GM23248 (cell line): ENCODE results near the gene ACVR1. TPM values are rescaled to one million over a fixed set of nuclear protein-coding genes. Genes with fewer than 3 reads are reported as not detected.

Source experiments
- DNase-seq: peaks from one replicate; pipeline ENCODE4 v3.0.0-alpha.2; 2015
- H2AFZ ChIP-seq: fragments of 200-600 bp; sonication (generic); 2 replicates; pipeline ENCODE4 v1.6.1; 2016; ENCODE audit warnings: antibody characterized with exemption
- H3F3A ChIP-seq: fragments of 200-600 bp; sonication (generic); 2 replicates; pipeline ENCODE4 v1.6.1; 2016; ENCODE audit warnings: mild to moderate bottlenecking, antibody characterized with exemption, mixed run types; ENCODE audit not compliant: insufficient read depth
- H3K27ac ChIP-seq: fragments of 200-600 bp; sonication (generic); 2 replicates; pipeline ENCODE4 v1.5.1; 2016; ENCODE audit warnings: mild to moderate bottlenecking
- H3K27me3 ChIP-seq: fragments of 200-600 bp; sonication (generic); replicated peaks from 2 replicates; pipeline ENCODE4 v1.6.1; 2016; ENCODE audit warnings: mild to moderate bottlenecking; ENCODE audit not compliant: insufficient read depth
- H3K36me3 ChIP-seq: fragments of 200-600 bp; sonication (generic); 2 replicates; pipeline ENCODE4 v1.6.1; 2016; ENCODE audit warnings: low read depth, mild to moderate bottlenecking
- H3K4me1 ChIP-seq: fragments of 200-600 bp; sonication (generic); 2 replicates; pipeline ENCODE4 v1.6.1; 2016; ENCODE audit warnings: mild to moderate bottlenecking; ENCODE audit not compliant: insufficient read depth
- H3K4me2 ChIP-seq: fragments of 200-600 bp; sonication (generic); one replicate; pipeline ENCODE4 v1.6.1; 2016; ENCODE audit warnings: mild to moderate bottlenecking; ENCODE audit not compliant: unreplicated experiment
- H3K4me3 ChIP-seq: fragments of 200-600 bp; sonication (generic); 2 replicates; pipeline ENCODE4 v1.5.1; 2016; ENCODE audit warnings: mild to moderate bottlenecking
- H3K79me2 ChIP-seq: fragments of 200-600 bp; sonication (generic); 2 replicates; pipeline ENCODE4 v1.6.1; 2016; ENCODE audit warnings: mild to moderate bottlenecking; ENCODE audit not compliant: insufficient read depth
- H3K9ac ChIP-seq: fragments of 200-600 bp; sonication (generic); 2 replicates; pipeline ENCODE4 v1.6.1; 2016; ENCODE audit warnings: mild to moderate bottlenecking
- H3K9me2 ChIP-seq: fragments of 200-600 bp; sonication (generic); 2 replicates; pipeline ENCODE4 v1.6.1; 2016; ENCODE audit warnings: mixed run types, mild to moderate bottlenecking, moderate library complexity; ENCODE audit not compliant: insufficient read depth
- H3K9me3 ChIP-seq: fragments of 200-600 bp; sonication (generic); one replicate; pipeline ENCODE4 v1.6.1; 2017; ENCODE audit warnings: low read depth
- H4K20me1 ChIP-seq: fragments of 200-600 bp; sonication (generic); 2 replicates; pipeline ENCODE4 v1.6.0; 2016; ENCODE audit not compliant: insufficient read depth
- EZH2 ChIP-seq: fragments of 200-600 bp; sonication (generic); IDR thresholded peaks from 2 replicates; pipeline ENCODE4 v1.6.1; 2018; ENCODE audit warnings: antibody characterized with exemption, mild to moderate bottlenecking; ENCODE audit not compliant: insufficient read depth, poor library complexity, severe bottlenecking
- EZH2phosphoT487 ChIP-seq: fragments of 200-600 bp; sonication (generic); IDR thresholded peaks from 2 replicates; pipeline ENCODE4 v1.6.1; 2018; ENCODE audit warnings: antibody characterized with exemption, moderate library complexity, mild to moderate bottlenecking, low read depth; ENCODE audit not compliant: insufficient read depth
- WGBS, 2 experiments: methylation state at CpG; one replicate each; pipeline ENCODE4 v1.1.6; 2015 to 2017; ENCODE audit warnings: low lambda C conversion rate in 2 of 2, low coverage in 1 of 2; ENCODE audit errors: missing lambda C conversion rate in 2 of 2; 5-methylcytosine and 5-hydroxymethylcytosine counted together
- in situ Hi-C: fragments of 300-500 bp; cut with MboI; formaldehyde crosslinking; loops from 2 replicates; pipeline ENCODE4 v1.15.0; 2020
- polyA plus RNA-seq: library from polyadenylated mRNA; unstranded; fragments of >200 nt; fragmentation: Nextera tagmentation; extraction: Ambion mirVana; gene quantifications from 2 replicates; pipeline ENCODE4 v1.2.1, GENCODE V29; 2016
- total RNA-seq: library from RNA; depleted of rRNA; stranded (reverse); fragments of >200 nt; shearing (Covaris generic); gene quantifications from 2 replicates; pipeline ENCODE4 v1.2.3, GENCODE V29; 2014

The ACVR1 gene
- total and polyA plus RNA-seq, 2 experiments from 2014 or later = 16.2 to 31.3 TPM

DNA sequence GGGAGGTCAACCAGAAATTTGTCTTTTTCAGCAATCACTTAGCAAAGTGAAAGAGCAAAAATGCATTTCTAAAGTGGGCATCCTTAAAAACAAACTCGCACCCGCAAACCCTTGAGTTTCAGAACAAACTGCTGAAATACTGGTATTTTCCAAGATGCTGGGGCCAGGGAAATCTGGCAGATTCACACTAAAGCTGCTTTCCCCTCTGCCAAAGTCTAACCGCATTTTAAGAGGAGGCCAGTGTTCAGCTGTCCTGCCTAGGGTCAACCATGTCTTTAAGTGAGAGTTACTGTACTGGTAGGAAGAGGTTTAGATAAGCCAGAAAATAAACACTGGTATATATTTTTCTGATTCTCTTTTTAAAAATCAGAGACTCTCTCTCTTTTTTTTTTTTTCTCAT lies 55.9 kb downstream of the ACVR1 start:
- TF ChIP-seq EZH2 (no peak), EZH2phosphoT487 (no peak)
- Histone ChIP-seq H2AFZ (no peak overlapping the region), H3K9me2 (no peaks in the 10 kb centered on the region), H3K27me3 (no peaks in the 10 kb centered on the region), H3F3A (peaks cover 12% of the 10 kb centered on the region), H3K36me3 (peaks cover 16% of the 10 kb centered on the region; the same call in 1 of the 2 replicates), H3K79me2 (peaks cover 78% of the 10 kb centered on the region), H4K20me1 (no peaks in the 10 kb centered on the region), H3K9me3 (no peaks in the 10 kb centered on the region), H3K27ac (no peak overlapping the region), H3K4me2 (no peak overlapping the region), H3K4me3 (no peak overlapping the region), H3K9ac (no peak overlapping the region), H3K4me1 (peaks cover 19% of the 10 kb centered on the region)
- in situ Hi-C loops = no loop called here
- DNase-seq = no peak
- WGBS, 2 experiments = 41 to 42% methylated on average over 3 of the region's 3 CpGs

GRCh38 chr2:157819761-157820160 lies 56.4 kb downstream of the ACVR1 start:
- TF ChIP-seq EZH2 (no peak), EZH2phosphoT487 (no peak)
- Histone ChIP-seq H3K9me2 (no peaks in the 10 kb centered on the region), H3K9ac (no peak overlapping the region), H3K4me2 (no peak overlapping the region), H2AFZ (no peak overlapping the region), H3K27me3 (no peaks in the 10 kb centered on the region), H3K9me3 (no peaks in the 10 kb centered on the region), H3K36me3 (peaks cover 16% of the 10 kb centered on the region; the same call in 1 of the 2 replicates), H3K4me1 (peaks cover 19% of the 10 kb centered on the region), H3K27ac (no peak overlapping the region), H4K20me1 (no peaks in the 10 kb centered on the region), H3K4me3 (no peak overlapping the region), H3K79me2 (peaks cover 77% of the 10 kb centered on the region), H3F3A (peaks cover 12% of the 10 kb centered on the region)
- DNase-seq = no peak
- in situ Hi-C loops = no loop called here
- WGBS, 2 experiments = 41 to 47% methylated on average over 5 of the region's 5 CpGs

DNA sequence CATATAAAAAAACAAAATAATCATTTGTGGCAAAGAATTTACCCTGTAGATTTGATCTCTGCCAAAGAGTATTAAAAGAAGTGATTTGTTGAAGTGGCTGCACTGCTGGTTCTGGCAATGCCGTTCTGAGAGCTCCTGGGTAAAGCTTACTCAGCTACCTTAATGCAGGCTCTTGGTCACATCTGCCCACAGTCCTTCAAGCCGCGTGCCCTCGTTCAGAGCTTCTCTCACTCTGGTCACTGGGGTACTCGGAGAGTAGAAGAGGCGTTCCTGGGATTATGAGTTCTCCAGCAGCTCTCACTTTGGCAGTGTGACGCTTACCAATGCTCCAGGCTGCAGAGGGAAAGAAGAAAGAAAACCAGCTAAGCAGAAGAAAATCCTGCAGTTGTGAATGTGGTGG lies 57.9 kb downstream of the ACVR1 start:
- TF ChIP-seq EZH2 (no peak), EZH2phosphoT487 (no peak)
- H3K27me3 ChIP-seq = no peaks in the 10 kb centered on the region
- WGBS, 2 experiments = 98% methylated on average over 7 of the region's 7 CpGs
- H2AFZ ChIP-seq = no peak overlapping the region
- H3K4me3 ChIP-seq = no peak overlapping the region
- in situ Hi-C loops = no loop called here
- no peaks in the 10 kb centered on the region for H3K9me3 ChIP-seq
- H3K4me2 ChIP-seq = no peak overlapping the region
- H3K79me2 ChIP-seq = peaks cover 73% of the 10 kb centered on the region
- H3K9ac ChIP-seq = no peak overlapping the region
- H3K9me2 ChIP-seq = no peaks in the 10 kb centered on the region
- H3K27ac ChIP-seq = no peak overlapping the region
- no peaks in the 10 kb centered on the region for H4K20me1 ChIP-seq
- H3K4me1 ChIP-seq = peaks cover 18% of the 10 kb centered on the region
- no peak for DNase-seq
- peaks cover 16% of the 10 kb centered on the region; the same call in 1 of the 2 replicates for H3K36me3 ChIP-seq
- H3F3A ChIP-seq = peaks cover 10% of the 10 kb centered on the region

DNA sequence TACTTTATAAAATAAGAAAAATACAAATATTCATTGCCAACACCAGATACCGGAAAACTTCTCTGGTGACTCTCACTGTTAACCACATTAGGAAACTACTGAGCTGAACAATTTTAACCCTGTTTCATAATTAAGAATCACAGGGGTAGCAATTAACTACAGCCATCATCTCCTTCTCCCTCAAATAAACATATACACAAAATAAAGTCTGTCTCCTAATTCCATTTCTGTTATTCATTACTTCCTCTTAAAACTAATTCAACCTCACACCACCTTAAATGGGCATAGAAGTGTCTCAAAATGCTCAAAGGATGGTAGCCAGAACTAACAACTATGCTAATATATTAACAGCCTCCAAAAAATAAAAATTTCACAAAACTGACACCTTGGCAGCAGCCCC lies 60.7 kb downstream of the ACVR1 start:
- H4K20me1 ChIP-seq = no peaks in the 10 kb centered on the region
- no peaks in the 10 kb centered on the region for H3K27me3 ChIP-seq
- no peak for DNase-seq
- H3K36me3 ChIP-seq = peaks cover 16% of the 10 kb centered on the region; the same call in 1 of the 2 replicates
- H3F3A ChIP-seq = no peaks in the 10 kb centered on the region
- no peaks in the 10 kb centered on the region for H3K9me3 ChIP-seq
- H3K9ac ChIP-seq = no peak overlapping the region
- TF ChIP-seq EZH2phosphoT487 (no peak), EZH2 (no peak)
- peaks cover 10% of the 10 kb centered on the region for H3K4me1 ChIP-seq
- peaks cover 70% of the 10 kb centered on the region for H3K79me2 ChIP-seq
- no peak overlapping the region for H3K4me3 ChIP-seq
- H3K9me2 ChIP-seq = no peaks in the 10 kb centered on the region
- no peak overlapping the region for H3K4me2 ChIP-seq
- 67 to 79% methylated on average over 1 of the region's 1 CpG for WGBS, 2 experiments
- in situ Hi-C loops = no loop called here
- no peak overlapping the region for H2AFZ ChIP-seq
- no peak overlapping the region for H3K27ac ChIP-seq

DNA sequence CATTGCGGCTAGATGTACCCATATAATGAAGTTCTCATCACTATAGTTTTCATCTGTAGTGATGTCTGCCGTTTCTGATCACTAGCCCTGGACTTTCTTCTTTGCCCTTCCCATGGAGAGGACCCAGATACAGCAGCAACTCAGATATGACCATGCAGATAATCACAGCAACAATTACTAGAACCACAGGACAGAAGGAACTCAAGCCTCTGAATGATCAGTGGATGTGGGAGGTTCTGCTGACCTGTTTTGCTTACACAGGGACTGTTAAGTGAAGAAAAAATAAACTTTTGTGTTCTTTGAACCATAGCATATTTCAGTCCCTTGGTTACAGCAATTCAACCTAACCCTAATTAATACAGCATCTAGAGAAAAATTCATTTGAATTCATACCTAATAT lies 62.7 kb downstream of the ACVR1 start:
- Histone ChIP-seq H3K4me2 (no peak overlapping the region), H3F3A (peaks cover 13% of the 10 kb centered on the region; the same call in 1 of the 2 replicates), H3K9me2 (no peaks in the 10 kb centered on the region), H4K20me1 (no peaks in the 10 kb centered on the region), H3K9me3 (no peaks in the 10 kb centered on the region), H3K79me2 (peaks cover 60% of the 10 kb centered on the region), H3K36me3 (peaks cover 15% of the 10 kb centered on the region; the same call in 1 of the 2 replicates), H3K4me1 (peaks cover 26% of the 10 kb centered on the region), H2AFZ (no peak overlapping the region), H3K9ac (no peak overlapping the region), H3K4me3 (no peak overlapping the region), H3K27ac (no peak overlapping the region), H3K27me3 (no peaks in the 10 kb centered on the region)
- WGBS, 2 experiments = 94 to 97% methylated on average over 2 of the region's 2 CpGs
- DNase-seq = no peak
- TF ChIP-seq EZH2 (no peak), EZH2phosphoT487 (no peak)
- in situ Hi-C loops = no loop called here
